Stimulated activated CD4-positive, alpha-beta T cell treated with anti-CD3 and anti-CD28 coated beads, Interleukin-2, amount 100 ng/mL, for 24 hours (primary cell): ENCODE data around the gene ACVRL1.

Experiments
- DNase-seq, 2 donors: peaks; one replicate each; pipeline ENCODE4 v3.0.0-alpha.2; 2020

ACVRL1 gene

GRCh38 chr12:51900323-51900889, 6.9 kb upstream of the ACVRL1 start:
- no peak for DNase-seq

DNA sequence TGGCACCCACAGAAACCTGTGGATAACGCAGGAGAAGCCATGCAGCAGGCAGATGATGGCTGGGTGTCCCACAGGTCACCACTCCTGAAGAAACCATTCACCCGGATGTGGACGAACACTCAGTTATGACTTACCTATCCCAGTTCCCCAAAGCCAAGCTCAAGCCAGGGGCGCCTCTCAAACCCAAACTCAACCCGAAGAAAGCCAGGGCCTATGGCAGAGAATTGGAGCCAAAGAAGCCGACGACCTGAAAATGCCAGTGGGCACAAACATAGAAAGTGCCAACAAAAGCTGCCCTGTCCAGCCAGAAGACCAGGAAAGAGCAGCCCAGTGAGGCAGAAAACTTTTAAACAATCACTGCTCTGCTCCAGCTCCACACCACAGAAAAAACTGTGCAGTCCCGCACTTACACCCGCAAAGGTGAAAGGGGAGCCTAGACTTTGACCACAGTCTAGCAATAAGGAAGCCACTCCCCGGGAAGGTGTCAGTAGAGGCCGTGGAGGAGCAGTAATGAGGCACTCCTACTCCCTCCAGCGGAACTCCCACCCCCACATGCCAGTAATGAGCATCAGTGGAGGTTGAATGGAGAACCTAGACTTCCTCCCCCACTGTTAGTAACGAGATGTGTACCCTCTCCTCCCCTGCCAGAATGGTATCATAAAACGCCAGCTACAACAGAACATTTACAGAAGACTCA, 6.0 kb upstream of the ACVRL1 start:
- DNase-seq, result no peak

DNA sequence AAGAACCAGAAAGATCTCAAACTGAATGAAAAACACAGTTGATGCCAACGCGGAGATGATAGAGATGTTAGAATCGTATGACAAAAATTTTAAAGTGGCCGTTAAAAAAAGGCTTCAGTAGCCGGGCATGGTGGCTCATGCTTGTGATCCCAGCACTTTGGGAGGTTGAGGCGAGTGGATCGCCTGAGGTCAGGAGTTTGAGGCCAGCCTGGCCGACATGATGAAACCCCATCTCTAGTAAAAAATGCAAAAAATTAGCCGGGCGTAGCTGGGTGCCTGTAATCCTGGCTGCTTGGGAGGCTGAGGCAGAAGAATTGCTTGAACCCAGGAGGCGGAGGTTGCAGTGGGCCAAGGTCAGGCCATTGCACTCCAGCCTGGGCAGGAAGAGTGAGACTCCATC, 5.4 kb upstream of the ACVRL1 start:
- no peak for DNase-seq

- no peak for DNase-seq
Measured at GRCh38 chr12:51904951-51905470, 2.3 kb upstream of the ACVRL1 start.

DNA sequence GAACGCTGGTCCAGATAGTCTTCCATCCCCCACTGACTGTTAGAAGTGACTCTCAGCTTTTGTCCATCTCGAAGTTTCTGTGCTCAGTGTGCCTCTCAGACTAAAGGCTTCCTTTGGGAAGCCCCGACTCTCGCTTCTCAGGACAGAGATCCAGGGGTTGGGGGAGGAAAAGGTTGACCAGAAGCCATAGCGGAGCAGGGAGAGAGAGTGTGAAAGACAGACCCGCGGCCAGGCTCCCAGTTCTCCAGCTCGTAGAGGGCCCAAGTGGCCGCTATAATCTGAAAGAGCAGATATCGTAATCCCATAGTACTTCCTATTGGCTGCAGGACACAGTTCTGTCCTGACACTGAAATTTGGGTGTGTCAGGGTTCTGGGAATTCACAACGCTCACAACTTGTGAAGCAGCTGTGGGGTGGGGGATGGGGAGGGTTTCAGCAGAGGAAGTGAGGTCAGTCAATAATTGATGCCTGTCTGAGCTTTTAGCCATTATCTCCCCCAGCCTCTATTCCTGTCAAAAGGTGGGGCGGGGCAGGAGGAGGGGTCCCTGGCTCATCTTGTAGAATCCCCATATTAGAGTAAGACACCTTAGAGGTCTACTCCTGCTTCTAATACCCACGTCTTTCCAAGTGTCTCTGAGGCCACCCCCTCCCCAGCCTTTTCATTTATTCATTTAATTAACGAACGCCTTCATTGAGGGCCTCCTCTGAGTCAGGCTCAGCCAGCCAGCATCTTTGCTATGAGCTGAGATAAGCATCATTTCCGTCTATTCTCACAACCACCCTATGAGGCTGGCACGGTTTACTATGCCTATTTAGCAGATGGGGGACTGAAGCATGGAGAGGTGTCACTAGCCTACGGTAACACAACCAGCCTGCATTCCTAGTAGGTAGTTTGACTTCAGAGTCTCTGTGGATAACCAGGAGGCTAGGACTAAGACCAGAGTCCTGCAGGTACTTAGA, 1.6 kb upstream of the ACVRL1 start:
- DNase-seq, result no peak

GRCh38 chr12:51906430-51907082, 748 bp upstream of the ACVRL1 start:
- DNase-seq, result no peak

DNA sequence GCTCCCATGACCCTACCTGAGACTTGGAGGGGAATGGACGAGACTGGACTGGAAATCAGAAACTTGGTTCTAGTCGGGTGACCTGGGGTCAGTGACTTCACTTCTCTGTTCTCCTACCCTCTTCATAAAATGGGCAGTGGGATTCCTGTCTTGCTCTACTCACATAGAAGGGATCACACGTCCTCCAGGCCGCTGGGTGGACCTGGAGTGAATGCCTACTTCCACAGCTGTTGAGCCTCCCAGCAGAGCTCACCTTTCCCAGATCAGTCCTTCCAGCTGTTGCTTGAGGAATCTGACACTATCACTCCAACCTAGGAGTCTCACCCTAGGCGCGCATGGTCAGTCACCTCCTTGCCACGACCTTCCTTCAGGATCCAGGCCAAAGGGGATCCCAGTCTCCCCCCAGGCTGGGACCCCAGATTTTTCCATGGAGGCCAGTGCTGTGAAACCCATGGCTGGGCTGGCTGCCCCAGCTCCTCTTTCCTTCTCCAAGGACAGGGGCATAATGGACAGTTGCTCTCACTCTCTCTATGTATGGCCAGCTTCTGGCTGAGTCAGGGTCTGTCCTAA, 637 bp downstream of the ACVRL1 start:
- DNase-seq, result no peak

GRCh38 chr12:51908876-51909592, 1.7 kb downstream of the ACVRL1 start:
- DNase-seq, result no peak

DNA sequence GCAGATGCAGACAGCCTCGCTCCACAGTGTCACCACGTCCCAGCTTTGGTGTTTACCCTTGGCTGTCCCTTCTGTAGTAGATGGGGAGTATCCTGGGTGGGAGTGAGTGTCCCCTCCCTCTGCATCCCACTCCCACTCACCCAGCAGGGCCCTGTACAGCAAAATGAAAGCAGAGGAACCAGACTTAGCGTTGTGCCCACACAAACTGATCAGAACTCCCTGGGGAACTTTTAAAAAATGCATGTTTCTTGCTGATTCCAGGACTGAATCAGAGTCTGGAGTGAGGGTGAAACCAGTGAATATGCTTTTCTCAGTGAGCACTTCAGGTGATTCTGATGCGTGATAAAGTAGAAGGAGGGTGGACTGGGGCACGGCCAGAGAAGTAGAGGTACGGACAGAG, 2.9 kb downstream of the ACVRL1 start:
- no peak for DNase-seq

DNA sequence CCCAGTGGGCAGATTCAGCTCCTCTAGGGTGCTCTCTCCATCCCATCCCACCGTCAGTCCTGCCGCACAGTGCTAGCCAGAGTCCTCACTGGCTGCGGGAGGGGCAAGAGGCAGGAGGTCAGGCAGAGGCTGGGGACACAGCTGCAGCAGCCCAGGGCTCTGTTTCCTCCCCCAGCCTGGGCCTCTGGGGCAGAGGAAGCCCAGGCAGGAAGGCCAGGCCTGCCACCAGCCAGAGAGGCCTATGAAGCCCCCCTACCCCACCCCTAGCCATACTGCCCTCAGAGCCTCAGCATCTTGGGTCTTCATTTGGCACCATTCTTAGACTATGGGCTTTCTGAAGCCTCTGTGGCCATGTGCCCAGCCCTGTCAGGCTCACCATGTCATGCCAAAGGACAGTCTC, 3.4 kb downstream of the ACVRL1 start:
- no peak for DNase-seq

GRCh38 chr12:51911307-51911706, 4.0 kb downstream of the ACVRL1 start:
- DNase-seq, result no peak

- no peak for DNase-seq
Measured at GRCh38 chr12:51911788-51912711, 4.7 kb downstream of the ACVRL1 start.

DNA sequence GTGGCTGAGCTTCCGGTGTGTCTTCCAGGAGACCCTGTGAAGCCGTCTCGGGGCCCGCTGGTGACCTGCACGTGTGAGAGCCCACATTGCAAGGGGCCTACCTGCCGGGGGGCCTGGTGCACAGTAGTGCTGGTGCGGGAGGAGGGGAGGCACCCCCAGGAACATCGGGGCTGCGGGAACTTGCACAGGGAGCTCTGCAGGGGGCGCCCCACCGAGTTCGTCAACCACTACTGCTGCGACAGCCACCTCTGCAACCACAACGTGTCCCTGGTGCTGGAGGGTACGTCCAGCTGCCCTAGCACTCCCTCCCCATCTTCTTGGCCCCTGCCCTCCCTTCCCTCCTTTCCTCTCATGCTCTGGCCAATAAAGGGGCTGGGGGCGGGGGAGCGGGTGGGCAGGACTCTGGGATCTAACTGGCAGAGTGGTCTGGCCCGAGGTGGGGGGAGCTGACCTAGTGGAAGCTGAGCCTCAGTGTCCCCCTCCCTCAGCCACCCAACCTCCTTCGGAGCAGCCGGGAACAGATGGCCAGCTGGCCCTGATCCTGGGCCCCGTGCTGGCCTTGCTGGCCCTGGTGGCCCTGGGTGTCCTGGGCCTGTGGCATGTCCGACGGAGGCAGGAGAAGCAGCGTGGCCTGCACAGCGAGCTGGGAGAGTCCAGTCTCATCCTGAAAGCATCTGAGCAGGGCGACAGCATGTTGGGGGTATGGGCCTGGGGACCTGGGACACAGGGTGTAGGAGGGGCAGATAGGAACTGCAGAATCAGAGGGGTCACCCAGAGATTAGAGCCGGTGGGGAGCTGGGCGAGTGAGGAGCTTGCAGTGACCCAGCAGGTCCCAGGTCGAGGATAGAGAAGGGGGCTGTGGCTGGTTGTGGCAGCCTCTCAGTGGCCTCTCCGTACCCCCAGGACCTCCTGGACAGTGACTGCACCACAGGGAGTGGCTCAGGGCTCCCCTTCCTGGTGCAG, 6.0 kb downstream of the ACVRL1 start:
- no peak for DNase-seq

DNA sequence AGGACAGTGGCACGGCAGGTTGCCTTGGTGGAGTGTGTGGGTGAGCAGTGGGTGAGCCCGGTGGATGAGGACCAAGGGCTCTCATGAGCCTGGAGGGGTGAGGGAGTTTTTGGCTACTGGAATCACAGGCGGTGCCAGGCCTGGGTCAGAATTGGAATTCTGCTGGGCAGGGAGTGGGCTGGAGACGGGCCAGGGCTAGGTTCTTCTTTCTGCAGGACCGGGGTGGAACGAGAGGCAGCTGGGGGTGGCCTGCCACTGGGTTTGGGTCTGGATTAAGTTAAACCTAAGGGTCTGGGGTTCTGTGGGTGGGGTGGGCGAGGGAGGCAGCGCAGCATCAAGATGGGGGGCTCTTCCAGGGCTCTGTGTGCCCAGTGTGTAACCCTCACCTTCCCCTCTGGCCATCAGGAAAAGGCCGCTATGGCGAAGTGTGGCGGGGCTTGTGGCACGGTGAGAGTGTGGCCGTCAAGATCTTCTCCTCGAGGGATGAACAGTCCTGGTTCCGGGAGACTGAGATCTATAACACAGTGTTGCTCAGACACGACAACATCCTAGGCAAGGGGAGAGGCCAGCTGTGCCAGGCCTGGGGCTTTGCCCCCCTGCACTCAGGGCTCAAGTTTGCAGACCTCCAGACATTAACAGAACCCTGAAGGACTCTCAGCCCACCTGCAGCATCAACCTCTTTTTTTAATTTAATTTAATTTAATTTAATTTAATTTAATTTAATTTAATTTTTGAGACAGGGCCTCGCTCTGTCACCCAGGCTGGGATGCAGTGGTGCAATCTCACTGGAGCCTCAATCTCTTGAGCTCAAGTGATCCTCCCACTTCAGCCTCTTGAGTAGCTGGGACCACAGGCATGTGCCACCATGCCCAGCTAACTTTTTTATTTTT, 7.0 kb downstream of the ACVRL1 start:
- no peak for DNase-seq

DNA sequence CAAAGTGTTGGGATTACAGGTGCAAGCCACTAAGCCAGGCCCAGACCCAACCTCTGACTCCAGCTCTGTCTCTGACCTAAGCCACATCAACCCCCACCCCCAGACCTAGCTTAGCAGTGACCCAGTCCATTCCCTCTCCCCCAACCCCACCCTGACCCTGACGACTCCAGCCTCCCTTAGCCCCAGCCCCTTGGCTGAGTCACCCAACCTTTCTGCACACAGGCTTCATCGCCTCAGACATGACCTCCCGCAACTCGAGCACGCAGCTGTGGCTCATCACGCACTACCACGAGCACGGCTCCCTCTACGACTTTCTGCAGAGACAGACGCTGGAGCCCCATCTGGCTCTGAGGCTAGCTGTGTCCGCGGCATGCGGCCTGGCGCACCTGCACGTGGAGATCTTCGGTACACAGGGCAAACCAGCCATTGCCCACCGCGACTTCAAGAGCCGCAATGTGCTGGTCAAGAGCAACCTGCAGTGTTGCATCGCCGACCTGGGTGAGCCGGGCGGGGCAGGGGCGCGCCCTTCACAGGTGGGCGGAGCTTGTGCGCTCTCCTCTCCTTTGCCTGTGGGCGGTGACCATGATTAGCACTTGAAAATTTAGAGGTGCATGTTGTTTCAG, 7.8 kb downstream of the ACVRL1 start:
- no peak for DNase-seq

DNA sequence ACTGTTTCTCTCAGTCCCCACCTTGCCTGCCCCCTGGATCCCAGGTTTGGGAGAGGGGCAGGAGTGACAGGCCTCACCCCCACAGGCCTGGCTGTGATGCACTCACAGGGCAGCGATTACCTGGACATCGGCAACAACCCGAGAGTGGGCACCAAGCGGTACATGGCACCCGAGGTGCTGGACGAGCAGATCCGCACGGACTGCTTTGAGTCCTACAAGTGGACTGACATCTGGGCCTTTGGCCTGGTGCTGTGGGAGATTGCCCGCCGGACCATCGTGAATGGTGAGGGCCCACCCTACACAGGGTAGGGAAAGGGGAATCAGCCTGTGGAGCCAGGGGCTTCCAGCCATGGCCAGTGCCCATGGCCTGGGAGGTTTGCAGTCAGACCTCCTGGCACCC, 8.6 kb downstream of the ACVRL1 start:
- no peak for DNase-seq

- DNase-seq, result no peak
Measured at GRCh38 chr12:51917041-51917590, 9.8 kb downstream of the ACVRL1 start.
